ENCODE measurements around the gene RNF157. TPM values are rescaled to one million over a fixed set of nuclear protein-coding genes. Genes with fewer than 3 reads are reported as not detected.

The RNF157 gene
- total RNA-seq, 1 experiment from 2014 or later, result 4.0 TPM

DNA sequence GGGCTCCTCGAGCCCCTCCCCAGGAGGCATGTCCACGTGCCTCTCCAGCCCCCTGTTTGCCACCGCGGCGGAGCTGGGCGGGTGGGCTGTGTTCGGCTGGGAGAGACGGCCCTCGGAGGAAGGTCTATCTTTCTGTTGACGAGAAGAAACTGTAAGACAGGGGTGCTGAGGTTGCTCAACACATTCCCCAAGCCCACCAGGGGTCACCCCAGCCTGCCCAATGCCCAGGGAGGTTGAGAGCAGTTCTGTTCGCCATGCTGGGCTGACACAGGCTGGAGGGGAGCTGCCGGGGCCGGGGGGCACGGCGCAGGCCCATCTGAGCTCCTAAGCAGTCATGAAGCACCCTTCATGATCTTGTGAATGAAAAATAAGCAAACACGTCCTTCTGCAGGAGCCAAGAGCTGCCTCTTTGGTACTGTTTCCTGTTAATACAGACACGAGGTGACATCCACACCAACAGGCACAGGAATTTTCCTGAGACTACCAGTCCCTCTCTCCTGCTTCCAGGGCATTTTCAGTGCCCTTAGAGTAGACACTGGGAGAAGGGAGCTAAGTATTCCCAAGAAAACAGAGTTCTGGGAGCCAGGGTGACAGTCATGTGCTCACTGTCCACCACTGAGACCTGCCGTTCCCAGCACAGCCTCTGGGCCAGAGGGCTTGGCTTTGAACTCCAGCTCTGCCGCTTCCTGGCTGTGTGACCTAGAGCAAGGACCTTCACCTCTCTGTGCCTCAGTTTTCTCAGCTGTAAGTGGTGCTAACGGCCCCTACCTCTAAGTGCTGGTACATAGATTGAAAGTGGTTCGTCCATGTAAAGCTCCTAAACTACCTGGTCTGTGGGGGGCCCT, 34.0 kb upstream of the RNF157 start:
- no peaks in the 10 kb centered on the region for H3K9me3 ChIP-seq (ENCODE audit: control insufficient read depth, insufficient read depth, low read depth, low read length)
- H3K4me3 ChIP-seq (ENCODE audit: low read depth in 2 of 2, low read length in 2 of 2), result no peak overlapping the region
- H3K4me1 ChIP-seq (ENCODE audit: control insufficient read depth, insufficient read depth, low read length), result peaks cover 22% of the 10 kb centered on the region
- BruUV-seq (replicated peaks), result no TSS peak
- DNase-seq (ENCODE audit: low read depth, low spot score) (no peak), ATAC-seq (no peak)
- ChIA-PET POLR2A (interaction anchor here (0.5 kb wide), 1 partner anchor 78 kb away, joined by 5 read pairs; no protein-coding TSS in a partner anchor), CTCF (interaction anchor here (0.6 kb wide), 3 partner anchors 46 to 294 kb away, joined by 4 to 11 read pairs (median 5); no protein-coding TSS in a partner anchor)
- TF ChIP-seq, protein P1, sequence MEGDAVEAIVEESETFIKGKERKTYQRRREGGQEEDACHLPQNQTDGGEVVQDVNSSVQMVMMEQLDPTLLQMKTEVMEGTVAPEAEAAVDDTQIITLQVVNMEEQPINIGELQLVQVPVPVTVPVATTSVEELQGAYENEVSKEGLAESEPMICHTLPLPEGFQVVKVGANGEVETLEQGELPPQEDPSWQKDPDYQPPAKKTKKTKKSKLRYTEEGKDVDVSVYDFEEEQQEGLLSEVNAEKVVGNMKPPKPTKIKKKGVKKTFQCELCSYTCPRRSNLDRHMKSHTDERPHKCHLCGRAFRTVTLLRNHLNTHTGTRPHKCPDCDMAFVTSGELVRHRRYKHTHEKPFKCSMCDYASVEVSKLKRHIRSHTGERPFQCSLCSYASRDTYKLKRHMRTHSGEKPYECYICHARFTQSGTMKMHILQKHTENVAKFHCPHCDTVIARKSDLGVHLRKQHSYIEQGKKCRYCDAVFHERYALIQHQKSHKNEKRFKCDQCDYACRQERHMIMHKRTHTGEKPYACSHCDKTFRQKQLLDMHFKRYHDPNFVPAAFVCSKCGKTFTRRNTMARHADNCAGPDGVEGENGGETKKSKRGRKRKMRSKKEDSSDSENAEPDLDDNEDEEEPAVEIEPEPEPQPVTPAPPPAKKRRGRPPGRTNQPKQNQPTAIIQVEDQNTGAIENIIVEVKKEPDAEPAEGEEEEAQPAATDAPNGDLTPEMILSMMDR (IDR thresholded peaks at IDR 0.05), result no peak
- TF ChIP-seq TCF7L2 (IDR thresholded peaks at IDR 0.05; ENCODE audit: low read depth, low read length), result no peak; the same call in 1 of the 2 replicates
- TF ChIP-seq SIN3A (IDR thresholded peaks at IDR 0.05; ENCODE audit: borderline replicate concordance, insufficient read depth, low read depth, low read length), result no peak
- H3K36me3 ChIP-seq (ENCODE audit: control insufficient read depth, insufficient read depth, low read length), result no peaks in the 10 kb centered on the region
- intact Hi-C loops (cut with micrococcal nuclease; ENCODE audit: unreplicated experiment) (no loop called here), in situ Hi-C loops (cut with HindIII; ENCODE audit: low pct_unique_long_range_greater_than_20kb, low sequenced_read_pairs) (no loop called here)
- peak overlapping the region; percentile 39; the same call in 1 of the 2 replicates for H3K27ac ChIP-seq (ENCODE audit: low read length)
- no peaks in the 10 kb centered on the region for H3K27me3 ChIP-seq (ENCODE audit: control insufficient read depth, insufficient read depth, low read length)

DNA sequence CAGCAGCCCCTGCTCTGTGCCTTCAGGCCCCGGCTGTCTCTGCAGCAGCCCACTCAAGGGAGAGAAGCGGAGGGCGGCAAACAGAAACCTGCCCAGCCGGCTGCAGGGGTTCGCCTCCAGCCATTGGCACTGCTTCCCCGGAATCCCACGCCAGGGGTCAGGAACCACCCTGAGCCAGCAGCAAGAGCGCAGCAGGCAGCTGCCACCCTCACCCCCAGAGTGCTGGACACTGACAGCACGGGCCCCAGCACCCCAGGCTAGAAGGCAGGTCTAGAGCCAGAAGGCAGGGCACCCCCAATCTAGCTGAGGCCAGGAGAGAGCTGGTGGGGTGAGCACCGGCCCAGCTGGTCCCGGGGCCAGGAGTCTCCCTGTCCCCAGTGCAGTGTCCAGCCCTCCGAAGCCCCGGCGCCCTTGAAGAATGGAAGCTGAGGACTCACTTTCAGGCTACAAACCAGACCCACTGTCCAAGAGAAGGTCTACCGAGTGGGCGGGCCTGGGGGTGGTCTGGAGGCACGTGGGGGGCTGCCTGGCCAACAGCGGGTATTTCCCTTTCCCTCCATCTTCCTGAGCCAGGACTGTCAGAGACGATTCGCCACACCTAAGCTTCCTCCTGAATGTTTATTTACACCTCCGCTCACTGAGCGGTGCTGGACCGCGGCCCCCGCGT, 33.3 kb upstream of the RNF157 start:
- ChIA-PET CTCF (interaction anchor here (0.6 kb wide), 2 partner anchors 46 to 293 kb away, joined by 5 to 11 read pairs; no protein-coding TSS in a partner anchor), POLR2A (no interaction called here)
- H3K9me3 ChIP-seq (ENCODE audit: control insufficient read depth, insufficient read depth, low read depth, low read length), result no peaks in the 10 kb centered on the region
- no peaks in the 10 kb centered on the region for H3K27me3 ChIP-seq (ENCODE audit: control insufficient read depth, insufficient read depth, low read length)
- DNase-seq (ENCODE audit: low read depth, low spot score) (no peak), ATAC-seq (no peak)
- no peak for TF ChIP-seq SIN3A (IDR thresholded peaks at IDR 0.05; ENCODE audit: borderline replicate concordance, insufficient read depth, low read depth, low read length)
- TF ChIP-seq, protein P2, sequence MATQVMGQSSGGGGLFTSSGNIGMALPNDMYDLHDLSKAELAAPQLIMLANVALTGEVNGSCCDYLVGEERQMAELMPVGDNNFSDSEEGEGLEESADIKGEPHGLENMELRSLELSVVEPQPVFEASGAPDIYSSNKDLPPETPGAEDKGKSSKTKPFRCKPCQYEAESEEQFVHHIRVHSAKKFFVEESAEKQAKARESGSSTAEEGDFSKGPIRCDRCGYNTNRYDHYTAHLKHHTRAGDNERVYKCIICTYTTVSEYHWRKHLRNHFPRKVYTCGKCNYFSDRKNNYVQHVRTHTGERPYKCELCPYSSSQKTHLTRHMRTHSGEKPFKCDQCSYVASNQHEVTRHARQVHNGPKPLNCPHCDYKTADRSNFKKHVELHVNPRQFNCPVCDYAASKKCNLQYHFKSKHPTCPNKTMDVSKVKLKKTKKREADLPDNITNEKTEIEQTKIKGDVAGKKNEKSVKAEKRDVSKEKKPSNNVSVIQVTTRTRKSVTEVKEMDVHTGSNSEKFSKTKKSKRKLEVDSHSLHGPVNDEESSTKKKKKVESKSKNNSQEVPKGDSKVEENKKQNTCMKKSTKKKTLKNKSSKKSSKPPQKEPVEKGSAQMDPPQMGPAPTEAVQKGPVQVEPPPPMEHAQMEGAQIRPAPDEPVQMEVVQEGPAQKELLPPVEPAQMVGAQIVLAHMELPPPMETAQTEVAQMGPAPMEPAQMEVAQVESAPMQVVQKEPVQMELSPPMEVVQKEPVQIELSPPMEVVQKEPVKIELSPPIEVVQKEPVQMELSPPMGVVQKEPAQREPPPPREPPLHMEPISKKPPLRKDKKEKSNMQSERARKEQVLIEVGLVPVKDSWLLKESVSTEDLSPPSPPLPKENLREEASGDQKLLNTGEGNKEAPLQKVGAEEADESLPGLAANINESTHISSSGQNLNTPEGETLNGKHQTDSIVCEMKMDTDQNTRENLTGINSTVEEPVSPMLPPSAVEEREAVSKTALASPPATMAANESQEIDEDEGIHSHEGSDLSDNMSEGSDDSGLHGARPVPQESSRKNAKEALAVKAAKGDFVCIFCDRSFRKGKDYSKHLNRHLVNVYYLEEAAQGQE (IDR thresholded peaks at IDR 0.05; ENCODE audit: insufficient read depth in 1 of 2, low read depth in 2 of 2, low read length in 1 of 2), result no peak
- TF ChIP-seq, protein P1 (IDR thresholded peaks at IDR 0.05), result no peak
- no peak for TF ChIP-seq TCF7L2 (IDR thresholded peaks at IDR 0.05; ENCODE audit: low read depth, low read length)
- TF ChIP-seq POLR2AphosphoS5 (IDR thresholded peaks at IDR 0.05; ENCODE audit: low read depth, low read length), result no peak
- intact Hi-C loops (cut with micrococcal nuclease; ENCODE audit: unreplicated experiment) (no loop called here), in situ Hi-C loops (cut with HindIII; ENCODE audit: low pct_unique_long_range_greater_than_20kb, low sequenced_read_pairs) (no loop called here)
- H3K36me3 ChIP-seq (ENCODE audit: control insufficient read depth, insufficient read depth, low read length), result no peaks in the 10 kb centered on the region
- BruUV-seq (replicated peaks), result no TSS peak
- H3K4me1 ChIP-seq (ENCODE audit: control insufficient read depth, insufficient read depth, low read length), result peaks cover 28% of the 10 kb centered on the region
- no peak overlapping the region for H3K4me3 ChIP-seq (ENCODE audit: low read depth in 2 of 2, low read length in 2 of 2)
- H3K27ac ChIP-seq (ENCODE audit: low read length), result no peak overlapping the region

Data from Panc1 (cell line).